Measurements from ENCODE around the gene CRELD1. TPM values are rescaled to one million over a fixed set of nuclear protein-coding genes. Genes with fewer than 3 reads are reported as not detected.

Gene CRELD1
- total and polyA plus RNA-seq, 2 donors (not counting 1 experiment from before 2014, with no cell fraction given), result 46.8 to 47.6 TPM

GRCh38 chr3:9914011-9914410 lies 19.6 kb upstream of the CRELD1 start:
- H2AFZ ChIP-seq (ENCODE audit: insufficient read depth, low read depth, low read length, poor library complexity, severe bottlenecking), result no peak overlapping the region
- no peaks in the 10 kb centered on the region for H3K36me3 ChIP-seq (replicated peaks in 1 of 2; ENCODE audit: control extremely low read depth in 1 of 2, control insufficient read depth in 1 of 2, extremely low read depth in 1 of 2, insufficient read depth in 2 of 2, low read length in 1 of 2)
- Mint-ChIP-seq H3K4me1 (peaks cover 17% of the 10 kb centered on the region), H3K4me3 (peak overlapping the region; percentile 34), H3K27ac (no peak overlapping the region), H3K9me3 (ENCODE audit: insufficient read depth) (no peaks in the 10 kb centered on the region), H3K27me3 (peaks cover 12% of the 10 kb centered on the region)
- no peaks in the 10 kb centered on the region for H3K9me3 ChIP-seq (ENCODE audit: control extremely low read depth in 1 of 3, control insufficient read depth in 2 of 3, insufficient read depth in 1 of 3, low read length in 2 of 3)
- no peaks in the 10 kb centered on the region for H3K79me2 ChIP-seq (ENCODE audit: control insufficient read depth, insufficient read depth, low read length)
- no peak overlapping the region for H3K4me2 ChIP-seq (replicated peaks; ENCODE audit: low read depth, low read length, poor library complexity, severe bottlenecking)
- H3K4me1 ChIP-seq (ENCODE audit: control insufficient read depth in 2 of 2, insufficient read depth in 2 of 2, low read length in 2 of 2), result peaks cover 17 to 20% of the 10 kb centered on the region in 2 donors
- H4K20me1 ChIP-seq (ENCODE audit: control insufficient read depth, insufficient read depth, low read length, poor library complexity, severe bottlenecking), result no peaks in the 10 kb centered on the region
- no peak overlapping the region for H3K4me3 ChIP-seq (ENCODE audit: control extremely low read depth in 1 of 5, extremely low read depth in 1 of 5, insufficient read depth in 1 of 5, low read depth in 2 of 5, low read length in 4 of 5)
- DNase-seq (no peak), ATAC-seq (ENCODE audit: low read depth) (no peak)
- CTCF ChIA-PET, result interaction anchor here (0.6 to 1.5 kb wide), 2 partner anchors 11 to 19 kb away, joined by 3 to 6 read pairs; partner anchors contain the start of gene CRELD1
- POLR2A ChIA-PET, result no interaction called here
- no peak overlapping the region for H3K9ac ChIP-seq (ENCODE audit: low read length)
- intact Hi-C loops (cut with micrococcal nuclease), result no loop called here
- H3K27me3 ChIP-seq (replicated peaks in 1 of 4; ENCODE audit: control extremely low read depth in 1 of 4, control insufficient read depth in 3 of 4, insufficient read depth in 4 of 4, low read length in 3 of 4), result peaks cover 0 to 29% (median 9%) of the 10 kb centered on the region in 4 experiments
- H3K27ac ChIP-seq (ENCODE audit: low read length in 2 of 2), result no peak overlapping the region
- TF ChIP-seq EZH2 (IDR thresholded peaks at IDR 0.05; ENCODE audit: borderline replicate concordance, insufficient read depth, low read depth, low read length, poor library complexity, severe bottlenecking), result no peak
- no peak for TF ChIP-seq CTCF (IDR thresholded peaks at IDR 0.05)
- WGBS (ENCODE audit: insufficient coverage), result 92% methylated on average over 1 of the region's 1 CpG

GRCh38 chr3:9914559-9915253 lies 18.9 kb upstream of the CRELD1 start:
- CTCF ChIA-PET, result interaction anchor here (1.5 kb wide), 1 partner anchor 18 kb away, joined by 6 read pairs; the partner anchor contains the start of gene CRELD1
- H3K36me3 ChIP-seq (replicated peaks in 1 of 2; ENCODE audit: control extremely low read depth in 1 of 2, control insufficient read depth in 1 of 2, extremely low read depth in 1 of 2, insufficient read depth in 2 of 2, low read length in 1 of 2), result no peaks in the 10 kb centered on the region

More at GRCh38 chr3:9914559-9915253, 18.9 kb upstream of the CRELD1 start:
- Mint-ChIP-seq H3K27me3 (peaks cover 11% of the 10 kb centered on the region), H3K27ac (no peak overlapping the region), H3K9me3 (ENCODE audit: insufficient read depth) (no peaks in the 10 kb centered on the region), H3K4me1 (peaks cover 15% of the 10 kb centered on the region), H3K4me3 (peak overlapping the region; percentile 83)
- POLR2A ChIA-PET, result no interaction called here
- 38% methylated on average over 13 of the region's 15 CpGs for WGBS (ENCODE audit: insufficient coverage)
- DNase-seq, result no peak
- H3K4me3 ChIP-seq (ENCODE audit: control extremely low read depth in 1 of 5, extremely low read depth in 1 of 5, insufficient read depth in 1 of 5, low read depth in 2 of 5, low read length in 4 of 5), result peak overlapping the region in 3 of 5 experiments; percentile 48 to 72 (median 51)
- H3K27ac ChIP-seq (ENCODE audit: low read length in 2 of 2), result no peak overlapping the region
- H3K4me2 ChIP-seq (replicated peaks; ENCODE audit: low read depth, low read length, poor library complexity, severe bottlenecking), result peak overlapping the region; percentile 98
- H3K79me2 ChIP-seq (ENCODE audit: control insufficient read depth, insufficient read depth, low read length), result no peaks in the 10 kb centered on the region
- intact Hi-C loops (cut with micrococcal nuclease), result no loop called here
- peaks cover 0 to 29% (median 9%) of the 10 kb centered on the region in 4 experiments for H3K27me3 ChIP-seq (replicated peaks in 1 of 4; ENCODE audit: control extremely low read depth in 1 of 4, control insufficient read depth in 3 of 4, insufficient read depth in 4 of 4, low read length in 3 of 4)
- peak overlapping the region; percentile 78 for H2AFZ ChIP-seq (ENCODE audit: insufficient read depth, low read depth, low read length, poor library complexity, severe bottlenecking)
- H4K20me1 ChIP-seq (ENCODE audit: control insufficient read depth, insufficient read depth, low read length, poor library complexity, severe bottlenecking), result no peaks in the 10 kb centered on the region
- no peak for ATAC-seq (ENCODE audit: low read depth)
- H3K4me1 ChIP-seq (ENCODE audit: control insufficient read depth in 2 of 2, insufficient read depth in 2 of 2, low read length in 2 of 2), result peaks cover 17 to 20% of the 10 kb centered on the region in 2 donors
- no peaks in the 10 kb centered on the region for H3K9me3 ChIP-seq (ENCODE audit: control extremely low read depth in 1 of 3, control insufficient read depth in 2 of 3, insufficient read depth in 1 of 3, low read length in 2 of 3)
- peak overlapping the region; percentile 68 for H3K9ac ChIP-seq (ENCODE audit: low read length)
- no peak for TF ChIP-seq EZH2 (IDR thresholded peaks at IDR 0.05; ENCODE audit: borderline replicate concordance, insufficient read depth, low read depth, low read length, poor library complexity, severe bottlenecking)
- no peak for TF ChIP-seq CTCF (IDR thresholded peaks at IDR 0.05)

All from B cell (primary cell).